Stimulated activated CD8-positive, alpha-beta memory T cell treated with anti-CD3 and anti-CD28 coated beads, Interleukin-12 subunit alpha, Interleukin-12 subunit beta, amount 100 ng/mL, for 24 hours (primary cell): ENCODE measurements around the gene GJA1.
"Not testable (repeated sequence)": the region's sequence is repeated elsewhere in the genome, so short reads cannot be mapped to it uniquely, and the experiment has no call there.

Experiments
- DNase-seq: peaks from one replicate; pipeline ENCODE4 v3.0.0-alpha.2; 2020; ENCODE audit errors: extremely low read depth

Gene GJA1

DNA sequence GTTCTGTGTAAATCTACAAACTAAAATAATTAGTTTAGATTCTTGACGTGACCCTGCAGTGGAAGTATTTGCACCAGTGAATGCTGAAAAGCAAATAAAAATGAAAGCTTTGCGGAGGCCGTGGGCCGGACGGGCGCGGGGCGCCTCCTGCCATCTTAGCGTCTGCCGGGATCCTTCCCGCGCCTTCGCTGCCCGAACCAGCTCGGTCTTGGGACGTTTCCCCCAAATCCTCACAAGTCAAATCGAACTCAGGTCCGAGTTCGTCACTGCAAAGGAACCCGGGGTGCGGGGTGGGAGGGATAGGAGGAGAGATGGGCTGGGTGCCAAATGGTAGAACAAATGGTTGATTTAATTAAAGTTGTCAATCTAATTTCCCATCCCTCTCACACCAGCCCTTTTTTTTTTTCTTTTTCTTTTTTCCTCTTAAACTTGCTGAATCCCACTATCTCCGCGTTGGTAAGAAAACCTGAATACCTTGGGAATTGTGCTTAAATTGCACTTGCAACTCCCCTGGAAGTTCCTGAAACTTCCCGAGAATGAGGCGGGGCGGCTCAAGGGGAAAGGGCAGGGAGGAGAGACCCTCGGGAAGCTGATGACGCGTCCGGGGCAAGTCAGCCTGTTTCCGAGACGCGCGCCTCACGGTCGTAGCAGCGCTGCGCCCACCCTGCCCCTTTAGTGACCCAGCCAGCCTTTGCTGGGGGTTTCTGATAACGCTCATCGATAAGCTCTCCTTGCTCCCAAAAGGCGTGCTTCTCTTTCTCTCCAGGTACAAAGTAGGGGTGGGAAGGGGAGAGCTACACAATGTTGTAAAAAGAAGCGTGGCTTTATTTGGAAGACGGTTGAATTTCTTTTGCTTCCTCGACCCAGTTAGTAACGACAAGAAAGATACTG lies 1.8 kb downstream of the GJA1 start:
- no peak for DNase-seq

GRCh38 chr6:121437851-121438651 lies 2.6 kb downstream of the GJA1 start:
- DNase-seq = no peak

DNA sequence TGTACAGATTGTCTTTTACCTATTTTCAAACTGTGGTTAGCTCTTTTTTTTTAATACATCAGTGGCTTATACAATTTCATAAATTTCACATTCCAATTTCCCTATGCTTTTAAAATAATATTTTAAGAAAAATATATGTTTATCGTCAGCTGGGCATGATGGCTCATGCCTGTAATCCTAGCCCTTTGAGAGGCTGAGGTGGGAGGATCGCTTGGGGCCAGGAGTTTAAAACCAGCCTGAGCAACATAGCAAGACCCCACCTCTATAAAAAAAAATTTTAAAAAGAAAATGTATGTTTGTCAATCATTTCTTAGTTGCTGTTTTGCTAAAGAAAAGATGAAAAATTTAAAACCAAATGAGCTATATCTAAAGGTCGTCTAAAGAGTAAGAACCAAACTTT lies 3.4 kb downstream of the GJA1 start:
- DNase-seq = no peak

- no peak for DNase-seq
Observed at GRCh38 chr6:121439475-121439874, 4.0 kb downstream of the GJA1 start.

DNA sequence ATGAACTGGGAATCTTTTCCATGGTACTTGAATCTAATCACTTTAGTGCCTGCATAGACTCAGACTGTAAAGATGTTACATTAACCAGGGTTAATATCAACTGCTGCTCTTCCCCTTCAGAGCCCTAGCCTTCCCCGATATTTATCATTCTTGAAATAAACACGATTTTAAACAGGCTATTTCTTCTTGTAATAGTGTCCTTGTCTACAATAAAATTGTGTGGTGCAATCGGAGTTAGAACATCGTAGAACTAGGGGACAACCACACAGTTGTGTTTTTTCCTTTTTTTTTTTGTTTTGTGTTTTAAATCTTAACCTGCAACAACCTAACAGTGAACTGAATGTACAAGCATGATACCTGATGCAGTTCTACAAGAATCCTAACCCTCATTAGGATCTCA lies 4.5 kb downstream of the GJA1 start:
- no peak for DNase-seq

DNA sequence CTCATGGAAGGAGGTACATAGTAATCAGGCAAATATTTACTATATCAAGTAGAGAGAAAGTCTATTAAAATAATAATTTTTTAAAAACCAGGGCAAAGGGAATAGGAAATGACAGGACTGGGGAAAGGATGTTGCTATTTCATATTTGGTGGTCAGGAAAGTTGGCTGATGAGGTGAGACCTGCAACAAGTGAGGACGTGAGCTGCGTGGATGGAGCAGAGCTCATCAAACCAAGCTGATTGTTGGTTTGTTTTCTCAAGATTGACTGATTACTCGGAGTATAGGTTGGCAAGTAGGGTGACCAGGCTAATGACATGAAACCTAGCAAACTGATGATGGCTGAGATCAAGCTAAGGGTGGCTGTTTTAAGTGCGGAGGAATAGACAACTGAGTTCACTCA lies 6.0 kb downstream of the GJA1 start:
- no peak for DNase-seq

GRCh38 chr6:121442576-121442975 lies 7.1 kb downstream of the GJA1 start:
- no peak for DNase-seq

DNA sequence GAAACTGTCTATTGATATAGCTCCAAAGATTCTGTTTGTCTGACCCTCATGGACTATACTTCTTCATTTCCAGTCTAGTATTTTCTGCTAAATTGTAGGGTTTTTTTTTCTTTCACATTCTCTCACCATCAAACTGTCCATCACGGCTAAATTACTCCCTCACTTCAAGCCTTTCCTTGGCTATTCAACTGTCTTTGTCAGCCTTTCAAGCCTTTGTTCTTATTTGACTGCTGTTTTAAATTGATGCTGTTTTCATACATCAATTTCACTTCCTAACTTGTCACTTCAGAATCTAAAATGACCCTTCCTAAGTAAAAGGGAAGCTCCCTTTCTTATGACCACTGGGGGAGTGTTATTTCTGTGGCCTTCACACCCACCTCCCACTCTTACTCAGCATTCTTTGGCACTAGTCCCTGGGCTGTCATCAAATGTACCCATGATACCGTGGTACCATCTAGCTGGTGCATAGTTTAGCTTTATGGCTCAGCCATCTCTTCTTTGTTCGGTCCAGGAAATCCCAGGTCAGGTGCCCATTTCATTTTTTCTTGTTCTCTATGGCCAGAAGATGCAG lies 8.6 kb downstream of the GJA1 start:
- no peak for DNase-seq

- DNase-seq = not testable (repeated sequence)
Observed at GRCh38 chr6:121446705-121447104, 11.3 kb downstream of the GJA1 start.

DNA sequence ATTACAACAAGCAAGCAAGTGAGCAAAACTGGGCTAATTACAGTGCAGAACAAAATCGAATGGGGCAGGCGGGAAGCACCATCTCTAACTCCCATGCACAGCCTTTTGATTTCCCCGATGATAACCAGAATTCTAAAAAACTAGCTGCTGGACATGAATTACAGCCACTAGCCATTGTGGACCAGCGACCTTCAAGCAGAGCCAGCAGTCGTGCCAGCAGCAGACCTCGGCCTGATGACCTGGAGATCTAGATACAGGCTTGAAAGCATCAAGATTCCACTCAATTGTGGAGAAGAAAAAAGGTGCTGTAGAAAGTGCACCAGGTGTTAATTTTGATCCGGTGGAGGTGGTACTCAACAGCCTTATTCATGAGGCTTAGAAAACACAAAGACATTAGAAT lies 12.3 kb downstream of the GJA1 start:
- DNase-seq = not testable (repeated sequence)

DNA sequence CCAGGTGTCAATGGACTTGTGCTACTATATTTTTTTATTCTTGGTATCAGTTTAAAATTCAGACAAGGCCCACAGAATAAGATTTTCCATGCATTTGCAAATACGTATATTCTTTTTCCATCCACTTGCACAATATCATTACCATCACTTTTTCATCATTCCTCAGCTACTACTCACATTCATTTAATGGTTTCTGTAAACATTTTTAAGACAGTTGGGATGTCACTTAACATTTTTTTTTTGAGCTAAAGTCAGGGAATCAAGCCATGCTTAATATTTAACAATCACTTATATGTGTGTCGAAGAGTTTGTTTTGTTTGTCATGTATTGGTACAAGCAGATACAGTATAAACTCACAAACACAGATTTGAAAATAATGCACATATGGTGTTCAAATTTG lies 13.1 kb downstream of the GJA1 start:
- not testable (repeated sequence) for DNase-seq

- DNase-seq = no peak
Observed at GRCh38 chr6:121449331-121449730, 13.9 kb downstream of the GJA1 start.

- DNase-seq = no peak
Observed at GRCh38 chr6:121450242-121450641, 14.8 kb downstream of the GJA1 start.

DNA sequence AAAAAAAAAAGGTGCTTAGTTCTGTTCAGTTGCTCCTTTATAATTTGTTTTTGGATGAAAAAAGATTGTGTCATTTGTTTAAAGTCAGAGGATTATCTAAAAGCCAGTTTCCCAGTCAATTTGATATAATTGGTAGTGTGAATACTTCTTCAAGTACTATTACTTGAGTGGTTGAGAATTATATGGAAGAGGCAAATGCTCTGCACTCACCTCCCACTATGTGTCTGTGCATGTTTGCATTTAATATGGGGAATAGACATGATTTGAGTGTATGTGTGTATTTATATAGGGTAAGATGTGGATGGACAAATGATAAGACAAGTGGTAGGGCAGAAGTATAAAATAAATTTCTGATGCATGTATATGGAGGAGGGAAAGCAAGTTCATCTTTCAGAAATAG lies 15.8 kb downstream of the GJA1 start:
- DNase-seq = no peak

DNA sequence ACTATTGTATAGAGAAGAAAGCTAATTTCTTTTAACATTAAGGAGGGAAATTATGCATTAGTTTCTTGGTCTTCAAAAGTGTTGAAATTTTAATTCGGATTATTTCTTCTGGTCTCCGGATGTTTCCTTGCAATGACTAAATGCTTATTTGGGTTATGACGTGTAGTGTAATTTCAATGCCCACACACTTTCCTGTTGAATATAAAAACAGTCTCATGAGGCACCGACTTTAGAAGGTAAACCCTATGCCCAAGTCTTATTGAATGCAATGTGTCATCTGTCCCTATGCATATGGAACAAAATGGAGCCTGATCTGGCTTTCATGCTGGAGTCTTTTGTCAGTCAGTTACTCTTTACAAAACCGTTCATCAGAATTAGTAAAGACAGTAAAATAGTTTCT lies 17.7 kb downstream of the GJA1 start:
- no peak for DNase-seq

GRCh38 chr6:121460170-121460569 lies 24.7 kb downstream of the GJA1 start:
- no peak for DNase-seq

- DNase-seq = no peak
Observed at GRCh38 chr6:121463087-121463486, 27.6 kb downstream of the GJA1 start.

DNA sequence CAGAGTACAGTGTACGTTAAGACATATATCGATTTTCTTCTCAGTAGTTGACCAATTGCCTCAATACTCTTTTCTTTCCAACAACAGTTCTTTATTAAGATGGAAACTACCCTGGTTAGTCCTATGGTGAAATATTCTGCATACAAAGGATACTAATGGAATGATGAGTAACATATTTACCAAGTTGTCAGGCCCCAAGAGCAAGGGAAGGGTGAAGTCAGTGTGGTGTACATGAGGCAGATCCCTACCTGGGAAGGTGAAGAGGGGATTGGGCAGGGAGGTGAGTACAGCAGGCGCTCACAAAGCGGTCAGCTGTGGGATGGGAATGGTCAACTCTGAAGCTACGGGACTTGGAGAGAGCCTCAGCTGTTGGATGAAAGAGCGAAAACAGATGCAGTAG lies 29.7 kb downstream of the GJA1 start:
- no peak for DNase-seq

DNA sequence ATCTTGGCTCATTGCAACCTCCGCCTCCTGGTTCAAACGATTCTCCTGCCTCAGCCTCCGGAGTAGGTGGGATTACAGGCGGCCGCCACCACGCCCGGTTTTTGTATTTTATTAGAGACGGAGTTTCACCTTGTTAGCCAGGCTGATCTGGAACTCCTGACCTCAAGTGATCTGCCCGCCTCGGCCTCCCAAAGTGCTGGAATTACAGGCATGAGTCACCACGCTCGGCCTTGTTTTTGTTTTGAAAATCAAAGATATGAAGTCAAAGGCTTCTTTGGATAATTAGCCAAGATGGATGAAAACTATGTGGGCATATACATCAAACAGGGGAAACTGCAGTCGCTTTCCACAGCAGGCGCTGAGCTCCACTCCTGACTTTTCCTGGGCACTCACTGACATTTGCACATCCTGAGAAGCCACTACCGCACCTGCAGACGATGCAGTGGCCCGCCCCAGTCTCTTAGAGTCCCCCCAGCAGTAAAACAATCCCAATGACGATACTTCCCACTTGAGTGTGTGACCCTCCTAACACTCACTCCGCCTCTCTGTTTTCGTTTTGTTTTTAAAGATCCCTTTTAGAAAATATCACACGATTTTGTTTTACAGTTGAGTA lies 44.1 kb downstream of the GJA1 start:
- no peak for DNase-seq

- no peak for DNase-seq
Observed at GRCh38 chr6:121480099-121480713, 44.8 kb downstream of the GJA1 start.

GRCh38 chr6:121482004-121482693 lies 46.7 kb downstream of the GJA1 start:
- DNase-seq = no peak
